Epidermal melanocyte (primary cell): ENCODE data around the gene IGFLR1.

Source experiments
- DNase-seq: peaks from one replicate; pipeline ENCODE4 v3.0.0; 2011; ENCODE audit warnings: low spot score; ENCODE audit not compliant: insufficient read length

IGFLR1 gene

GRCh38 chr19:35742121-35742724 is at the start of gene IGFLR1:
TSS of gene IGFLR1 (minus strand) at chr19:35742452. CDS start at chr19:35741180, 1,272 bp downstream.
- no peak for DNase-seq

- DNase-seq: no peak
Observed at GRCh38 chr19:35791814-35792279, 49.6 kb upstream of the IGFLR1 start.

- no peak for DNase-seq
Observed at GRCh38 chr19:35790981-35791813, 48.9 kb upstream of the IGFLR1 start.

GRCh38 chr19:35789978-35790944 is 48.0 kb upstream of the IGFLR1 start:
- no peak for DNase-seq

- no peak for DNase-seq
Observed at GRCh38 chr19:35789195-35789977, 47.1 kb upstream of the IGFLR1 start.

GRCh38 chr19:35788205-35788960 is 46.1 kb upstream of the IGFLR1 start:
- no peak for DNase-seq

GRCh38 chr19:35787227-35787799 is 45.1 kb upstream of the IGFLR1 start:
- DNase-seq: no peak

- no peak for DNase-seq
Observed at GRCh38 chr19:35786299-35787160, 44.3 kb upstream of the IGFLR1 start.

GRCh38 chr19:35785339-35785627 is 43.0 kb upstream of the IGFLR1 start:
- DNase-seq: no peak

- no peak for DNase-seq
Observed at GRCh38 chr19:35784503-35785338, 42.5 kb upstream of the IGFLR1 start.

- DNase-seq: no peak
Observed at GRCh38 chr19:35783469-35784434, 41.5 kb upstream of the IGFLR1 start.

GRCh38 chr19:35782589-35782988 is 40.3 kb upstream of the IGFLR1 start:
- no peak for DNase-seq

GRCh38 chr19:35781650-35782049 is 39.4 kb upstream of the IGFLR1 start:
- DNase-seq: no peak

- DNase-seq: no peak
Observed at GRCh38 chr19:35780717-35781116, 38.5 kb upstream of the IGFLR1 start.

GRCh38 chr19:35780058-35780457 is 37.8 kb upstream of the IGFLR1 start:
- DNase-seq: no peak

GRCh38 chr19:35779033-35779432 is 36.8 kb upstream of the IGFLR1 start:
- DNase-seq: no peak

GRCh38 chr19:35777961-35778360 is 35.7 kb upstream of the IGFLR1 start:
- no peak for DNase-seq
